Smooth muscle cell (in vitro differentiated cells): ENCODE measurements around the gene BRICD5. TPM values are rescaled to one million over a fixed set of nuclear protein-coding genes. Genes with fewer than 3 reads are reported as not detected.

Experiments used
- DNase-seq: peaks from one replicate; lab custom pipeline; 2025; ENCODE audit not compliant: unreplicated experiment; lab: John Stamatoyannopoulos, UW
- H2AFZ ChIP-seq: fragments of 200-600 bp; sonication (generic); 2 replicates; pipeline ENCODE4 v1.6.0; 2016; ENCODE audit warnings: antibody characterized with exemption, low read depth, mild to moderate bottlenecking
- H3F3A ChIP-seq: fragments of 200-600 bp; sonication (generic); 2 replicates; pipeline ENCODE4 v1.6.0; 2017; ENCODE audit warnings: antibody characterized with exemption, low read depth
- H3K27ac ChIP-seq: fragments of 200-600 bp; sonication (generic); 2 replicates; pipeline ENCODE4 v1.5.1; 2016; ENCODE audit warnings: low read depth, mild to moderate bottlenecking
- H3K27me3 ChIP-seq: fragments of 200-600 bp; sonication (generic); 2 replicates; pipeline ENCODE4 v1.6.1; 2016; ENCODE audit warnings: low read depth, mild to moderate bottlenecking
- H3K36me3 ChIP-seq: fragments of 200-600 bp; sonication (generic); 2 replicates; pipeline ENCODE4 v1.5.1; 2016; ENCODE audit warnings: low read depth
- H3K4me1 ChIP-seq: fragments of 200-600 bp; sonication (generic); 2 replicates; pipeline ENCODE4 v1.5.1; 2016; ENCODE audit warnings: low read depth
- H3K4me2 ChIP-seq: fragments of 200-600 bp; sonication (generic); 2 replicates; pipeline ENCODE4 v1.6.0; 2016; ENCODE audit warnings: mild to moderate bottlenecking
- H3K4me3 ChIP-seq: fragments of 200-600 bp; sonication (generic); 2 replicates; pipeline ENCODE4 v1.5.1; 2016; ENCODE audit warnings: mild to moderate bottlenecking
- H3K79me2 ChIP-seq: fragments of 200-600 bp; sonication (generic); 2 replicates; pipeline ENCODE4 v1.6.0; 2016; ENCODE audit warnings: low read depth, mild to moderate bottlenecking
- H3K9ac ChIP-seq: fragments of 200-600 bp; sonication (generic); 2 replicates; pipeline ENCODE4 v1.6.0; 2016; ENCODE audit warnings: low read depth
- H3K9me3 ChIP-seq: fragments of 200-600 bp; sonication (generic); replicated peaks from 2 replicates; pipeline ENCODE4 v1.5.1; 2016; ENCODE audit warnings: low read depth
- H4K20me1 ChIP-seq: fragments of 200-600 bp; sonication (generic); 2 replicates; pipeline ENCODE4 v1.6.0; 2016; ENCODE audit warnings: low read depth
- CTCF ChIP-seq: fragments of 200-600 bp; sonication (generic); IDR thresholded peaks from 2 replicates; pipeline ENCODE4 v1.5.1; 2017; ENCODE audit warnings: borderline replicate concordance, mild to moderate bottlenecking, antibody characterized with exemption; ENCODE audit not compliant: insufficient read depth, poor library complexity, severe bottlenecking
- WGBS: methylation state at CpG from one replicate; pipeline ENCODE4 v1.1.7; 2016; ENCODE audit warnings: low lambda C conversion rate; 5-methylcytosine and 5-hydroxymethylcytosine counted together
- polyA plus RNA-seq: library from polyadenylated mRNA; unstranded; fragments of >200 nt; fragmentation: Nextera tagmentation; extraction: Ambion mirVana; gene quantifications from 2 replicates; pipeline ENCODE4 v1.2.1, GENCODE V29; 2016
- total RNA-seq: library from RNA; depleted of rRNA; stranded (reverse); fragments of >200 nt; gene quantifications from 2 replicates; pipeline ENCODE4 v1.2.3, GENCODE V29; 2014

BRICD5 gene
- total and polyA plus RNA-seq, 2 experiments from 2014 or later: 2.0 to 4.7 TPM

GRCh38 chr16:2196981-2197511 lies 13.6 kb downstream of the BRICD5 start:
- Histone ChIP-seq H4K20me1 (no peaks in the 10 kb centered on the region), H3K27ac (no peak overlapping the region), H3K27me3 (peaks cover 43% of the 10 kb centered on the region), H2AFZ (no peak overlapping the region), H3K4me2 (peak overlapping the region; percentile 83), H3K4me3 (peak overlapping the region; percentile 32), H3K79me2 (no peaks in the 10 kb centered on the region), H3K9ac (no peak overlapping the region), H3K4me1 (no peaks in the 10 kb centered on the region), H3F3A (no peaks in the 10 kb centered on the region), H3K36me3 (no peaks in the 10 kb centered on the region), H3K9me3 (no peaks in the 10 kb centered on the region)
- 57% methylated on average over 17 of the region's 32 CpGs for WGBS
- TF ChIP-seq CTCF: no peak
- DNase-seq: no peak

- H3K79me2 ChIP-seq: no peaks in the 10 kb centered on the region
- no peak within 1 kb of the TSS for H3K27ac ChIP-seq
- no peaks in the 10 kb centered on the region for H4K20me1 ChIP-seq
- WGBS: under 1% methylated on average over 18 of the region's 129 CpGs
- DNase-seq: no peak
- H3K9me3 ChIP-seq: no peaks in the 10 kb centered on the region
- peak within 1 kb of the TSS; percentile 46 for H3K4me3 ChIP-seq
- no peak within 1 kb of the TSS for H3K9ac ChIP-seq
- no peak within 1 kb of the TSS for H2AFZ ChIP-seq
- peaks cover 43% of the 10 kb centered on the region for H3K27me3 ChIP-seq
- no peak for TF ChIP-seq CTCF
- H3K36me3 ChIP-seq: no peaks in the 10 kb centered on the region
- H3F3A ChIP-seq: no peaks in the 10 kb centered on the region
- H3K4me2 ChIP-seq: peak within 1 kb of the TSS; percentile 88
- H3K4me1 ChIP-seq: no peaks in the 10 kb centered on the region
Observed at GRCh38 chr16:2196162-2196980, 14.3 kb downstream of the BRICD5 start, which contains the start of gene CASKIN1. TSS of gene CASKIN1 (minus strand) at chr16:2196605. CDS start at chr16:2196432, 173 bp downstream.

GRCh38 chr16:2195322-2196161 lies 15.1 kb downstream of the BRICD5 start:
- Histone ChIP-seq H3K27ac (no peak overlapping the region), H3K4me2 (peak overlapping the region; percentile 88), H3K9ac (no peak overlapping the region), H3K9me3 (no peaks in the 10 kb centered on the region), H3F3A (no peaks in the 10 kb centered on the region), H2AFZ (no peak overlapping the region), H3K36me3 (no peaks in the 10 kb centered on the region), H4K20me1 (no peaks in the 10 kb centered on the region), H3K4me1 (no peaks in the 10 kb centered on the region), H3K27me3 (peaks cover 43% of the 10 kb centered on the region), H3K4me3 (peak overlapping the region; percentile 46), H3K79me2 (no peaks in the 10 kb centered on the region)
- WGBS: 7% methylated on average over 45 of the region's 49 CpGs
- TF ChIP-seq CTCF: no peak
- DNase-seq: no peak
